ENCODE results near the gene MCC. TPM values are rescaled to one million over a fixed set of nuclear protein-coding genes. Genes with fewer than 3 reads are reported as not detected.
"Not testable (repeated sequence)": the region's sequence is repeated elsewhere in the genome, so short reads cannot be mapped to it uniquely, and the experiment has no call there.

Gene MCC
- total RNA-seq, 1 experiment from 2014 or later: 0.60 TPM

DNA sequence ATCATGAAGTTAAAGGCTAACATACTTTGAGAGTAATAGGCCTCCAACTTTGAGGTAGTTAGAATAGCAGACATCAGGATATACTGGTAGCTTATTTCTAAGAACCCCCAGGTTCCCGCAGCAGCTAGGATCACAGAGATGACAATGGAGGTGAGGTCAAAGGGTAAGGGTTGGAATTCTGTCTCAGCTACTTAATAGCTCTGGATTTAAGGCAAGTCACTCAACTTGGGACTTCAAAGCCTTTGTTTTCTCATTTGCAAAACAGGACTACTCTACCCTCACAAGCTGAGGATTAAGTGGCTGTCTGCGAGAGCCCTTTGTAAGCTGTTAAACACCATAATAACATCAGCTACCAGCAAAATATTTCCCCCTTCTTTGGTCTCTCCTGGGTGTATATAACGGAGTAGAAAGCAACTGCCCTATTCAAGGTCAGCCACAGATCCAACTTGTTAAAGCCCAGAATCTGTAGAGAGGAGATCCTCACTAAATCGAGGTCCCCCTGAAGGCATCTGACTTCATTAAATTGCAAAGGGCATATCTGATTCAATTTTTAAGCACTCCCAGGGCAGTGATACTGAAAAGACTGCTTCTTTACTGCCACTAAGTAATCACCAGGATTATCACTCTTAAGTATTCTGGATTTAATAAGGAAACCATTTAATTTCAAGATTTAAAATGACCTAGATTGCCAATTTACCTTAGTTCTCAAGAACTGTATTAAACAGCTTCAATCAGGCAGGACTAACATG, 407.0 kb downstream of the MCC start:
- ChIA-PET CTCF (no interaction called here), POLR2A (ENCODE audit: low non-redundant PET) (no interaction called here)
- H3K27me3 ChIP-seq (replicated peaks; ENCODE audit: insufficient read depth, low read depth, low read length, poor library complexity): no peaks in the 10 kb centered on the region
- H3K9me3 ChIP-seq (ENCODE audit: low read depth, low read length, poor library complexity, severe bottlenecking): no peaks in the 10 kb centered on the region
- H3K4me3 ChIP-seq (ENCODE audit: low read depth, low read length, poor library complexity, severe bottlenecking): no peak overlapping the region
- no peaks in the 10 kb centered on the region for H3K4me1 ChIP-seq (ENCODE audit: insufficient read depth, low read length, poor library complexity, severe bottlenecking)
- TF ChIP-seq, protein P1, sequence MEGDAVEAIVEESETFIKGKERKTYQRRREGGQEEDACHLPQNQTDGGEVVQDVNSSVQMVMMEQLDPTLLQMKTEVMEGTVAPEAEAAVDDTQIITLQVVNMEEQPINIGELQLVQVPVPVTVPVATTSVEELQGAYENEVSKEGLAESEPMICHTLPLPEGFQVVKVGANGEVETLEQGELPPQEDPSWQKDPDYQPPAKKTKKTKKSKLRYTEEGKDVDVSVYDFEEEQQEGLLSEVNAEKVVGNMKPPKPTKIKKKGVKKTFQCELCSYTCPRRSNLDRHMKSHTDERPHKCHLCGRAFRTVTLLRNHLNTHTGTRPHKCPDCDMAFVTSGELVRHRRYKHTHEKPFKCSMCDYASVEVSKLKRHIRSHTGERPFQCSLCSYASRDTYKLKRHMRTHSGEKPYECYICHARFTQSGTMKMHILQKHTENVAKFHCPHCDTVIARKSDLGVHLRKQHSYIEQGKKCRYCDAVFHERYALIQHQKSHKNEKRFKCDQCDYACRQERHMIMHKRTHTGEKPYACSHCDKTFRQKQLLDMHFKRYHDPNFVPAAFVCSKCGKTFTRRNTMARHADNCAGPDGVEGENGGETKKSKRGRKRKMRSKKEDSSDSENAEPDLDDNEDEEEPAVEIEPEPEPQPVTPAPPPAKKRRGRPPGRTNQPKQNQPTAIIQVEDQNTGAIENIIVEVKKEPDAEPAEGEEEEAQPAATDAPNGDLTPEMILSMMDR (conservative IDR thresholded peaks at IDR 0.05; ENCODE audit: low read depth, low read length): no peak
- no peak for TF ChIP-seq EZH2 (IDR thresholded peaks at IDR 0.05; ENCODE audit: borderline replicate concordance, low read depth, low read length, poor library complexity, severe bottlenecking)
- no peak for DNase-seq (ENCODE audit: low spot score)
- intact Hi-C loops (cut with micrococcal nuclease; ENCODE audit: unreplicated experiment): no loop called here
- BruUV-seq (replicated peaks): no TSS peak
- H3K36me3 ChIP-seq (ENCODE audit: insufficient read depth, low read length, poor library complexity, severe bottlenecking): no peaks in the 10 kb centered on the region
- no peak overlapping the region for H3K27ac ChIP-seq (ENCODE audit: low read depth, low read length, poor library complexity, severe bottlenecking)

DNA sequence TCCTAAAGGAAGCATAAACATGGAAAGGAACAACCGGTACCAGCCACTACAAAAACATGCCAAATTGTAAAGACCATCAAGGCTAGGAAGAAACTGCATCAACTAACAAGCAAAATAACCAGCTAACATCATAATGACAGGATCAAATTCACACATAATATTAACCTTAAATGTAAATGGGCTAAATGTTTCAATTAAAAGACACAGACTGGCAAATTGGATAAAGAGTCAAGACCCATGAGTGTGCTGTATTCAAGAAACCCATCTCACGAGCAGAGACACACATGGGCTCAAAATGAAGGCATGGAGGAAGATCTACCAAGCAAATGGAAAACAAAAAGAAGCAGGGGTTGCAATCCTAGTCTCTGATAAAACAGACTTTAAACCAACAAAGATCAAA, 411.6 kb downstream of the MCC start:
- H3K4me3 ChIP-seq (ENCODE audit: low read depth, low read length, poor library complexity, severe bottlenecking); H3K4me1 ChIP-seq (ENCODE audit: insufficient read depth, low read length, poor library complexity, severe bottlenecking); POLR2A ChIA-PET (ENCODE audit: low non-redundant PET); H3K27ac ChIP-seq (ENCODE audit: low read depth, low read length, poor library complexity, severe bottlenecking); H3K27me3 ChIP-seq (replicated peaks; ENCODE audit: insufficient read depth, low read depth, low read length, poor library complexity); intact Hi-C loops (cut with micrococcal nuclease; ENCODE audit: unreplicated experiment); DNase-seq (ENCODE audit: low spot score); H3K9me3 ChIP-seq (ENCODE audit: low read depth, low read length, poor library complexity, severe bottlenecking); H3K36me3 ChIP-seq (ENCODE audit: insufficient read depth, low read length, poor library complexity, severe bottlenecking); CTCF ChIA-PET; BruUV-seq (replicated peaks): not testable (repeated sequence)

DNA sequence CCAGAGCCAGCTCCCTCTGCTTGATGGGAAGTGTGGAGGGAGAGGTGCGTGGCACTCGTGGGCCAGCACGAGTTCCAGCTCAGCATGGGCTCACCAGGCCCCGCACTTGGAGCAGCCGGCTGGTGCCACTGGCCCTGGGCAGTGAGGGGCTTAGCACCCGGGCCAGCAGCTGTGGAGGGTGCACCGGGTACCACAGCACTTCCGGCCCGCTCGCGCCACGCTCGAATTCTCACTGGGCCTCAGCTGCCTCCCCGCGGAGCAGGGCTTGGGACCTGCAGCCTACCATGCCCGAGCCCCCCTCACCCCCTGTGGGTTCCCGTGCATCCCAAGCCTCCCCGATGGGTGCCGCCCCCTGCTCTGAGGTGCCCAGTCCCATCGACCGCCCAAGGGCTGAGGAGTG, 413.2 kb downstream of the MCC start:
- Histone ChIP-seq H3K27me3 (replicated peaks; ENCODE audit: insufficient read depth, low read depth, low read length, poor library complexity) (no peaks in the 10 kb centered on the region), H3K4me1 (ENCODE audit: insufficient read depth, low read length, poor library complexity, severe bottlenecking) (no peaks in the 10 kb centered on the region), H3K9me3 (ENCODE audit: low read depth, low read length, poor library complexity, severe bottlenecking) (no peaks in the 10 kb centered on the region), H3K4me3 (ENCODE audit: low read depth, low read length, poor library complexity, severe bottlenecking) (no peak overlapping the region), H3K27ac (ENCODE audit: low read depth, low read length, poor library complexity, severe bottlenecking) (no peak overlapping the region), H3K36me3 (ENCODE audit: insufficient read depth, low read length, poor library complexity, severe bottlenecking) (no peaks in the 10 kb centered on the region)
- intact Hi-C loops (cut with micrococcal nuclease; ENCODE audit: unreplicated experiment): no loop called here
- no peak for DNase-seq (ENCODE audit: low spot score)
- TF ChIP-seq, protein P1 (conservative IDR thresholded peaks at IDR 0.05; ENCODE audit: low read depth, low read length): no peak
- TF ChIP-seq EZH2 (IDR thresholded peaks at IDR 0.05; ENCODE audit: borderline replicate concordance, low read depth, low read length, poor library complexity, severe bottlenecking): no peak
- ChIA-PET POLR2A (ENCODE audit: low non-redundant PET) (no interaction called here), CTCF (no interaction called here)
- no TSS peak for BruUV-seq (replicated peaks)

DNA sequence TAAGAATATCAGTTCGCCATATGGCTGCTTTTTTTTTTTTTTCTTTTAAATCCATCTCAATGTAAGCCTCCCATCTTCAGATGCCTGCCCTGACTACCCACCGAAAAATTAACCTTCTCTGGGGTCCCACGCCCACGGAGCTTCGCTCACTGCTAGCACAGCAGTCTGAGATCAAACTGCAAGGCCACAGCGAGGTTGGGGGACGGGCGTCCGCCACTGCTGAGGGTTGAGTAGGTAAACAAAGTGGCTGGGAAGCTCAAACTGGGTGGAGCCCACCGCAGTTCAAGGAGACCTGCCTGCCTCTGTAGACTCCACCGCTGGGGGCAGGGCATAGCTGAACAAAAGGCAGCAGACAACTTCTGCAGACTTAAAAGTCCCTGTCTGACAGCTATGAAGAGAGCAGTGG, 414.6 kb downstream of the MCC start:
- H3K4me1 ChIP-seq (ENCODE audit: insufficient read depth, low read length, poor library complexity, severe bottlenecking); CTCF ChIA-PET; H3K27ac ChIP-seq (ENCODE audit: low read depth, low read length, poor library complexity, severe bottlenecking); intact Hi-C loops (cut with micrococcal nuclease; ENCODE audit: unreplicated experiment); H3K4me3 ChIP-seq (ENCODE audit: low read depth, low read length, poor library complexity, severe bottlenecking); DNase-seq (ENCODE audit: low spot score); H3K36me3 ChIP-seq (ENCODE audit: insufficient read depth, low read length, poor library complexity, severe bottlenecking); BruUV-seq (replicated peaks); POLR2A ChIA-PET (ENCODE audit: low non-redundant PET); H3K27me3 ChIP-seq (replicated peaks; ENCODE audit: insufficient read depth, low read depth, low read length, poor library complexity); H3K9me3 ChIP-seq (ENCODE audit: low read depth, low read length, poor library complexity, severe bottlenecking): not testable (repeated sequence)

Data from A673 (cell line).